ENCODE measurements around the gene KL.

DNA sequence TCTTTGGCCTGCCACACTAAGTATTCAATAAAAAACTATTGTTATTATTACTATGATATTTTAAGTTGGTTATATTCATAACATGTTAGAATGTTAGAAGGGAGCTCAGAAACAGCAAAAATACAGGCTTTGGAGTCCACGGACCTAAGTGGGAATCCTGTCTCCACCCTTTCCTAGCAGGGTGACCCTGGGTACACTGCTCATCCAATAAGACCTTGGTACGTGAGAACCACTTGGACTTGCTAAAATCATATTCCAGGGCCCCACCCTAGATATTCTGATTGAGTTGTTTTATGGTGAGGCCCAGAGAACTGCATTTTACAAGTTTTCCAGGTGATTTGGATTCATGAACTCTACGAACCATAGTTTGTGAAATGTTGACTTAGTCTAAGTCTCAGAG lies 47.4 kb upstream of the KL start:
- TF ChIP-seq, protein P1, sequence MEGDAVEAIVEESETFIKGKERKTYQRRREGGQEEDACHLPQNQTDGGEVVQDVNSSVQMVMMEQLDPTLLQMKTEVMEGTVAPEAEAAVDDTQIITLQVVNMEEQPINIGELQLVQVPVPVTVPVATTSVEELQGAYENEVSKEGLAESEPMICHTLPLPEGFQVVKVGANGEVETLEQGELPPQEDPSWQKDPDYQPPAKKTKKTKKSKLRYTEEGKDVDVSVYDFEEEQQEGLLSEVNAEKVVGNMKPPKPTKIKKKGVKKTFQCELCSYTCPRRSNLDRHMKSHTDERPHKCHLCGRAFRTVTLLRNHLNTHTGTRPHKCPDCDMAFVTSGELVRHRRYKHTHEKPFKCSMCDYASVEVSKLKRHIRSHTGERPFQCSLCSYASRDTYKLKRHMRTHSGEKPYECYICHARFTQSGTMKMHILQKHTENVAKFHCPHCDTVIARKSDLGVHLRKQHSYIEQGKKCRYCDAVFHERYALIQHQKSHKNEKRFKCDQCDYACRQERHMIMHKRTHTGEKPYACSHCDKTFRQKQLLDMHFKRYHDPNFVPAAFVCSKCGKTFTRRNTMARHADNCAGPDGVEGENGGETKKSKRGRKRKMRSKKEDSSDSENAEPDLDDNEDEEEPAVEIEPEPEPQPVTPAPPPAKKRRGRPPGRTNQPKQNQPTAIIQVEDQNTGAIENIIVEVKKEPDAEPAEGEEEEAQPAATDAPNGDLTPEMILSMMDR (IDR thresholded peaks at IDR 0.05) = no peak
- no peak for TF ChIP-seq POLR2A (IDR thresholded peaks at IDR 0.05)

All from uterus (tissue), 2 donors.